Sigmoid colon (tissue), 4 donors: Measurements from ENCODE around the gene CAMSAP3.

Experiments used
- CTCF ChIP-seq, 4 experiments: fragments of 450-650 bp in 3 of 4; fragments of 200-600 bp in 1 of 4; IDR thresholded peaks; one replicate each; pipeline ENCODE4 v1.5.1; 2016 to 2019; ENCODE audit warnings: antibody characterized with exemption in 4 of 4, mild to moderate bottlenecking in 3 of 4, moderate library complexity in 2 of 4
- POLR2AphosphoS5 ChIP-seq, 4 donors: sonication (generic); formaldehyde crosslinking; IDR thresholded peaks; one replicate each; pipeline ENCODE4 v1.6.1; 2017; ENCODE audit warnings: antibody characterized with exemption in 4 of 4

- TF ChIP-seq CTCF (IDR thresholded peaks at IDR 0.05) (no peak), POLR2AphosphoS5 (IDR thresholded peaks at IDR 0.05) (no peak)
Measured at GRCh38 chr19:7619671-7620441, 24.2 kb downstream of the CAMSAP3 start.
